NCI-H2227 (cell line): ENCODE data around the gene SLC16A12.
"Not testable (repeated sequence)": the region's sequence is repeated elsewhere in the genome, so short reads cannot be mapped to it uniquely, and the experiment has no call there.

ENCODE experiments used
- DNase-seq: peaks from one replicate; lab custom pipeline; 2025; ENCODE audit not compliant: unreplicated experiment; lab: John Stamatoyannopoulos, UW

SLC16A12 gene

GRCh38 chr10:89549510-89549909 is 14.1 kb upstream of the SLC16A12 start:
- no peak for DNase-seq

GRCh38 chr10:89548673-89549072 is 13.3 kb upstream of the SLC16A12 start:
- DNase-seq: no peak

- DNase-seq: no peak
These were observed 12.6 kb upstream of the SLC16A12 start for GRCh38 chr10:89547853-89548513.

- not testable (repeated sequence) for DNase-seq
These were observed 11.3 kb upstream of the SLC16A12 start for GRCh38 chr10:89546651-89547050.

- no peak for DNase-seq
These were observed 8.4 kb upstream of the SLC16A12 start for GRCh38 chr10:89543841-89544240.

GRCh38 chr10:89540420-89540949 is 5.1 kb upstream of the SLC16A12 start:
- no peak for DNase-seq

GRCh38 chr10:89537364-89537763 is 2.0 kb upstream of the SLC16A12 start:
- no peak for DNase-seq

- no peak for DNase-seq
These were observed 590 bp upstream of the SLC16A12 start for GRCh38 chr10:89536013-89536354.

- DNase-seq: no peak
These were observed 598 bp downstream of the SLC16A12 start for GRCh38 chr10:89534826-89535166.

- DNase-seq: no peak
These were observed 2.9 kb downstream of the SLC16A12 start for GRCh38 chr10:89532476-89532875.

- DNase-seq: no peak
These were observed 4.0 kb downstream of the SLC16A12 start for GRCh38 chr10:89531359-89531758.

GRCh38 chr10:89529711-89530110 is 5.7 kb downstream of the SLC16A12 start:
- DNase-seq: not testable (repeated sequence)

- no peak for DNase-seq
These were observed 9.0 kb downstream of the SLC16A12 start for GRCh38 chr10:89526358-89526757.

- DNase-seq: no peak
These were observed 9.8 kb downstream of the SLC16A12 start for GRCh38 chr10:89525556-89525955.

GRCh38 chr10:89524279-89524678 is 11.1 kb downstream of the SLC16A12 start:
- DNase-seq: no peak

- no peak for DNase-seq
These were observed 12.1 kb downstream of the SLC16A12 start for GRCh38 chr10:89523274-89523673.

GRCh38 chr10:89522463-89522862 is 12.9 kb downstream of the SLC16A12 start:
- no peak for DNase-seq

- DNase-seq: no peak
These were observed 14.0 kb downstream of the SLC16A12 start for GRCh38 chr10:89521368-89521767.

GRCh38 chr10:89520706-89521105 is 14.7 kb downstream of the SLC16A12 start:
- no peak for DNase-seq

- no peak for DNase-seq
These were observed 16.2 kb downstream of the SLC16A12 start for GRCh38 chr10:89518876-89519842.

- DNase-seq: no peak
These were observed 17.3 kb downstream of the SLC16A12 start for GRCh38 chr10:89518108-89518507.

- no peak for DNase-seq
These were observed 19.1 kb downstream of the SLC16A12 start for GRCh38 chr10:89516149-89516832.
